ENCODE results near the gene GPN3.

The GPN3 gene

GRCh38 chr12:110468214-110469048, at the start of gene GPN3, which contains the start of gene FAM216A:
GPN3 (minus strand) TSS chr12:110468257; CDS start chr12:110468203, 54 bp downstream.
FAM216A (plus strand) TSS chr12:110468845; CDS start chr12:110468876, 31 bp downstream.
- TF ChIP-seq TSHZ2 (CRISPR knock-in tag; IDR thresholded peaks at IDR 0.05) (0 out of 2 replicates have a peak, but pooled peaks have one; percentile 36), ZFP3 (CRISPR knock-in tag; IDR thresholded peaks at IDR 0.05) (no peak), ZNF565 (CRISPR knock-in tag; conservative IDR thresholded peaks at IDR 0.05; ENCODE audit: low read depth) (no peak), CSDC2 (CRISPR knock-in tag; IDR thresholded peaks at IDR 0.05) (no peak)
- ATAC-seq, result peak; percentile 93

GRCh38 chr12:110516995-110517394, 48.9 kb upstream of the GPN3 start:
- TF ChIP-seq GLIS3 (CRISPR knock-in tag; IDR thresholded peaks at IDR 0.05) (no peak), POU6F1 (CRISPR knock-in tag; IDR thresholded peaks at IDR 0.05; ENCODE audit: borderline replicate concordance, low read depth) (no peak), ESRRG (CRISPR knock-in tag; IDR thresholded peaks at IDR 0.05) (no peak), SNAI2 (CRISPR knock-in tag; IDR thresholded peaks at IDR 0.05) (no peak), ZNF565 (CRISPR knock-in tag; conservative IDR thresholded peaks at IDR 0.05; ENCODE audit: low read depth) (no peak), TOX (CRISPR knock-in tag; IDR thresholded peaks at IDR 0.05; ENCODE audit: borderline replicate concordance) (no peak), ZFP3 (CRISPR knock-in tag; IDR thresholded peaks at IDR 0.05) (no peak), TSHZ2 (CRISPR knock-in tag; IDR thresholded peaks at IDR 0.05) (no peak), ARNTL (CRISPR knock-in tag; IDR thresholded peaks at IDR 0.05; ENCODE audit: borderline replicate concordance, low read depth) (no peak), CSRNP3 (CRISPR knock-in tag; IDR thresholded peaks at IDR 0.05) (no peak), ZFP30 (CRISPR knock-in tag; IDR thresholded peaks at IDR 0.05) (no peak), OSR1 (CRISPR knock-in tag; IDR thresholded peaks at IDR 0.05) (no peak), BACH2 (CRISPR knock-in tag; IDR thresholded peaks at IDR 0.05; ENCODE audit: borderline replicate concordance) (no peak), CREB5 (CRISPR knock-in tag; IDR thresholded peaks at IDR 0.05; ENCODE audit: low read depth) (no peak)
- ATAC-seq, result no peak

GRCh38 chr12:110514363-110514762, 46.3 kb upstream of the GPN3 start:
- TF ChIP-seq ISL1 (CRISPR knock-in tag; IDR thresholded peaks at IDR 0.05) (no peak), TOX (CRISPR knock-in tag; IDR thresholded peaks at IDR 0.05; ENCODE audit: borderline replicate concordance) (no peak), PPARA (CRISPR knock-in tag; IDR thresholded peaks at IDR 0.05; ENCODE audit: borderline replicate concordance) (no peak), CSDC2 (CRISPR knock-in tag; IDR thresholded peaks at IDR 0.05) (no peak), ZC3H10 (CRISPR knock-in tag; IDR thresholded peaks at IDR 0.05) (no peak), CSRNP3 (CRISPR knock-in tag; IDR thresholded peaks at IDR 0.05) (no peak), ESRRG (CRISPR knock-in tag; IDR thresholded peaks at IDR 0.05) (no peak), OSR1 (CRISPR knock-in tag; IDR thresholded peaks at IDR 0.05) (no peak), ZFP3 (CRISPR knock-in tag; IDR thresholded peaks at IDR 0.05) (no peak), RARB (CRISPR knock-in tag; IDR thresholded peaks at IDR 0.05) (no peak)
- no peak for ATAC-seq
